UCSD-AML1 (cell line): ENCODE measurements around the gene HEATR9.

Experiments used
- DNase-seq: peaks from one replicate; lab custom pipeline; 2025; ENCODE audit not compliant: unreplicated experiment; lab: John Stamatoyannopoulos, UW

HEATR9 gene

GRCh38 chr17:35809855-35810461, 58.7 kb downstream of the HEATR9 start:
- no peak for DNase-seq

GRCh38 chr17:35808962-35809854, 59.5 kb downstream of the HEATR9 start, which contains the start of gene TAF15:
TSS of gene TAF15 (plus strand) at chr17:35809484. CDS start at chr17:35809570, 86 bp downstream.
- peak; percentile 94 for DNase-seq

- peak; percentile 56 for DNase-seq
Observed at GRCh38 chr17:35808240-35808961, 60.3 kb downstream of the HEATR9 start.

- DNase-seq: no peak
Observed at GRCh38 chr17:35807371-35808144, 61.1 kb downstream of the HEATR9 start.
